ENCODE data around the gene FAM200B.

The FAM200B gene

DNA sequence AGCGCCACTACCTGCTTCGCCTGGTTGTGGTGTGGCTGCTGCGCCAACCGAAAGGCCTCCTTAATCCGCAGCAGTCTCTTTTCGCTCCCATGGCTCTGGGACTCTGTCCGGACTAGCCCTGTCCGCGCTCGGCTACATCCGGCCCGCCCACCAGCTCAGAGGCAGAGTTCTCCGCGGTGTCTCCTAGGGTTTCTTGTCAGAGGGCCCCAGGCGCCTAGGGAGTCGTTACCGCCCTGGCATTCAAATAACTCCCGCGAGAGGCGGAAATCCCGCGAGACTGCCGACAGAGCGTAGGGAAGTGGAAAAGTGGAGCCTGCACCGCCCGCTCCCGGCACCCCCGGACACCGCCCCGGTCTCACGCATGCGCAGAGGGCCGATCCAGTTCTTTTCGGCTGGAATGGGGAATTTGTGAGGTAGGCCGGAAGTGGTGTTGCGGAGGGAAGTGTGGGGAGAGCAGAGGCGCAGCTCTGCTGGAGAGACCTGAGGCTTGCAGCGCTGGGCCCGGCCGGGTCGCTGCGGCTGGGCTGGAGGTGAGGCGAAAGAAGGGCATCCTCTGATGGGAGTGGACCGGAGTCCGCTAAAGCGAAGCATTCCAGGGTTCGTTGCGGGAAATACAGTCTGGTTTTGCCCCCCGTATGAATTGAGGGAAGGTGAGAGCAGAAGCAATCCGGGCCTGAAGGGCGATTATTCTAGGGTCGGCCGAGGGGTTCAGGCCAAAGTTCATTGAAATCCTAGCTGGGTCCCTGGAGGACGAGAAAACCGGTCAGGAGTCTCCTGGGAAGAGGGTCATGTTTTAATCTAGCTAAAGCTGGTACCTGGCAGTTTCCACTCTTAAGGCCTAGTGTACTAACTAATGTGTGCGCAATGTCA is at the start of gene FAM200B:
TSS of gene FAM200B (plus strand) at position 456 of the 870 bp plus-strand sequence. CDS start 5,151 bp downstream, outside the sequence.
- peak; percentile 98 for DNase-seq

DNA sequence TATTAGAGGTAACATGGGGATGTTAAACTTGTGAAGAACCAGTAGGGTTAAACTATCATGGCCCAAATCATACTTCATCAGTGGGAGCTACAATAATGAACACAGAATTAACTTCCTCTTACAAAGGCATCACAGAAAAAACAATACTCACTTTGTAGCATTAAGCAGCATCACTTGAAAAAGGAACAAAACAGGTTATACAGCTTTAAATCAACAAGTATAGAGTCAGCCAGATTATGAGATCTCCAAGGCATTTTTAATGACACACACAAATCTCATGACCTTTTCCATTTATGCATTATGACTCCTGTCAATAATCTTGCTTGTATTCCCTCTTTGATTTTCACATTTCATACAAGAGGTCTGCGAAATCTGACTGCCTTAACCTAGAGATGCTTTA is 44.8 kb upstream of the FAM200B start:
- DNase-seq: no peak

DNA sequence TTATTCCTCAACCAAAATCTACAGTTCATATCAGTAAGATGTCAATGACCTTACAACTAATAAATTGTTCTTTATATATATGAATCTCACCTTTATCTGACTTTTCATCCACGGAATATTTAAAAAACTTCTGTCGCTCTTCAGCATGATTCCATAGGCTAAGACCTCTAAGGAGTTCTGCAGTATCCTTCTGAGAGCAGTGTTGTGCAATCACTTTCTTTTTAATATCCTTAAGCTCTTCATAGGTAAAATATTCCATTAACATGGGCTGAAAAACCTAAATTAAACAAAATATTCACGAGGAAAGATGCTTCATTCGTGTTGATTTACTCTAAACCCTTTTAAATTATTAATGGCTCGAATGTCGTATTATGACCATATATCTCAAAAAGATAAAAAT is 43.2 kb upstream of the FAM200B start:
- DNase-seq: no peak

DNA sequence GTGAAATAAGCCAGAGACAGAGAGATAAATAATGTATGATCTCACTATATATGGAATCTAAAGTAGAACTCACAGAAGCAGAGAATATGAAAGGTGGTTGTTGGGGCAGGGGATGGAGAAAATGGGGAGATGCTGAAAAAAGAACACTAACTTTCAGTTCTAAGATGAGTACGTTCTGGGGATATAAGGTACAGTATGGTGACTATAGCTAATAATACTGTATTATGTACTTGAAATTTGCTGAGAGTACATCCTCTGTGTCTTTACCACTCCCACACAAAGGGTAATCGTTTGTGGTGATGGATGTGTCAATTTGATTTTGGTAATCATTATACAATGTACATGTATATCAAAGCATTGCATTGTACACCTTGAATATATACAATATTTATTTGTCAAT is 33.0 kb upstream of the FAM200B start:
- DNase-seq: no peak

DNA sequence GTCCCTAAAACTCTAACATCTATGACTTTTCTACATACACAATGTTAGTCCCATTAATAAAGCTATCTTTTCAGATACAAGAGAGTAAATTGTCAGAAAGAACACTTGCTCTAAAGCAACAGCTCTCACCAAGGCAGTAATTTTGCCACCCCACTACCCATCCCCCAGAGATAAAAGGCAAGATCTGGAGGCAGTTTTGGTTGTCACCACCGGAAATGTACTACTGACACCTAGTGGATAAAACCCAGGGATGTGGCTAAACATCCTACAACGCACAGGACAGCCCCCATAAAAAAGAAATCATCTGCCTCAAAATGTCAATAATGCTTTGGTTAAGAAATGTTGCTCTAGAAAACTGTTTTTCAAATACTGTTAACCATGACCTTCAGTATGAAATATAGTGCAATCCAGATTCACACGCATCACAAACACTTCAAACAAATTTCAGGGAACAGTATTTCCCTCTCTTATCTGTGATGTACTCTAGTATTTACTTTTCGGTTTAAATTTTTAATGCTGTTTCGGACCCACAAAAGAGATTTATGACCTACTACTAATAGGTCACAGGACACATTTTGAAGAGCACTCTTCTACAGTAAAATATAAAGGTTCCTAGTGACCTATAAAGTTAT is 31.6 kb upstream of the FAM200B start:
- DNase-seq: peak; percentile 50

DNA sequence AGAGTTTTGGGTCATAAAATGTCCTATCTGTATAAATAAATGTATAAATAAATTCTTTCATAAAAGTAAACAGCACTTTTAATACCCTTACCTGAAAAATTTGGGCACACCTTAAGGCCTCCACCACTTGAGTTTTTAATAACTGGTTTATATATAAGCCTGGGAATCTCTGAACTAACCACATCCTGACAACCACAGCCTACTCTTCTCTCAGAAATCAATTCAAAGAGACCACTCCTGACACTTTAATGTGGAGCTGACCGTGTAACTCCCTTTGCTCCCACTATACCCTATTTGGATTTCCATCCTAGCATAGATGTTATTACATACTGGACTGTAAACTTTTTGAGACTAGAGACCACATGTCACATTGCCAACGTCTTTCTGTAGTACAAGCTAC is 30.0 kb upstream of the FAM200B start:
- DNase-seq: no peak

DNA sequence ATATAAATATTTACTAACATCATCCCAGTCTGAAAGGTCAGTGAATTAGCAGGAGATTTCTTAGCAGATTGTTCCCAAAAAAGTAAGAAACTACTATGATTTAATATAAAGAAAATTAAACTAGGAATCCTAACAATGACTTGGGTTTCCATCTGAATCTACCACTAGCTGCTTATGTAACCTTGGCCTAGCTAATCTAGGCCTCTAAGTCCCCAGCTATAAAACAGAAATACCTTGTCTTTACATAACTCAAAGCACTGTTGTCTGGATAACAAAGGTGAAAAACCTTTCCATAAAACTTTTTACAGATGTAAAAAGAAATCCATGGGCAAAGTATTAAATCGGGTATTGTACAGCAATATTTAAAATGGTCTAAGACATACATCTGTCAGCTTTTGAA is 29.4 kb upstream of the FAM200B start:
- DNase-seq: no peak

DNA sequence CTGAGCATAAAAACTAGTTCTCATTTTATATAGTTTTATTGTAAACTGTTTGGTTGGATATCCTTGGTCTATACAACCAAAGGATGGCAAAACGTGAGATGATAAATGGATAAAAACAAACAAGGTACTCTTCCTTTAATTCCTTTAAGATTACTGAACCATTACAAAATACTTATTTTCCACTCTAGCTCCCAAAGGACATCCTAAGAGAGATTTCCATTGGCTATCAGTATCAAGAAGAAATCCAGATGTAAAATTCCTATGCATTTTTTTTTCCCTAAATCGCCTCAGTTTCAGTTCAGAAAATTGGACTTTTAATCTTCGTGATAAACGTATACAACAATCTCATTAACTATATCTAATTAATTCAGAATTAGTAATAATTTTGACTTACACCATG is 28.8 kb upstream of the FAM200B start:
- no peak for DNase-seq

DNA sequence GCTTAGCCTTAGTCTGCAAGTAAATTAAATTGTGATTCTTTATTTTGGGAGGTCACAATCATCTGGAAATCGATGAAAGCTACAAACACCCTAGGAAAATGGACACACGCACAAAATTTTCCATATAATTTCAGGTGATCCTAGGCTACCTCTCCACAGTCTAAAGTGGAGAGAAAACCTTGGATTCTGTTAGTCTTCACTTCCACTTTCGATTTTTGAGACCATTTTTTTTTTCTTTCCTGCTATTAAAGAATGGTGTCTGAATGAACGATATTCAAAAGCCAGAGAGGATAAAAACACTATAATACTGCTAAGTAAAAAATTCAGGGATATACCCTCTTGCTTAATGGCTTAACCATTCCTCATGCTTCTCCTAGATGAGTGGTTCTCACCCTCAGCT is 28.2 kb upstream of the FAM200B start:
- DNase-seq: no peak

DNA sequence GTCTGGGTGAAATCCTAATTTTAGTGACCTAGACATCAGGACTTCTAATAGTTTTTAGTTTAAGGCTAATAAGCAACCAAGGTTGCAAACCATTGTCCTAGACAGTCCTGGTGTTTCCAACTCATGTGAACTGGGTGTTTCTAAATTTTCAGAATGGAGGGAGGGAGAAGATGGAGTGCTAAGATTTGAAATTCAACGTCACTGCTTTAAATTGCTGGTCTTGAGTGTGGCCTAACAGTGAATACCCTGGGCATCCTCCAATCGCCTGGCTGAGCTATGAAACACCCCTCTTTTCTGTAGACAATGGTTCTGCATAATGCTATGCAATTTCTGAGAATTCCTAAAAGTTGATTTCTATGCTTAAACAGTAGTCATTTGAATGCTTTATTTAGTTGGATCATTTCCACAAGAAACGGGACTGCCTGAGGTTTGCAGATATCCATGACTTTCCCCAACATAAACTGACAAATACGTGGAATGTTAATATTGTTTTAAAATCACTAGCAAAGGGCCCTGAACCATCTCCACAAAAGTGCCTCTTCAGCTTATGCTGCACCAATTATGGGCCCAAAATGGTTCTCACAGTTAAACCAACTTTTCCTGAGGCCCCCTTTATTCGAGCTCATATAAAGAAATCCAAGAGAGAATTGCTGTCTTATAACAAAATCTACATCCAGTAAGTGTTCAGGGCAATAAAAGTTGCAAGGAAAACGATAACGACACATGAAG is 27.6 kb upstream of the FAM200B start:
- DNase-seq: no peak

DNA sequence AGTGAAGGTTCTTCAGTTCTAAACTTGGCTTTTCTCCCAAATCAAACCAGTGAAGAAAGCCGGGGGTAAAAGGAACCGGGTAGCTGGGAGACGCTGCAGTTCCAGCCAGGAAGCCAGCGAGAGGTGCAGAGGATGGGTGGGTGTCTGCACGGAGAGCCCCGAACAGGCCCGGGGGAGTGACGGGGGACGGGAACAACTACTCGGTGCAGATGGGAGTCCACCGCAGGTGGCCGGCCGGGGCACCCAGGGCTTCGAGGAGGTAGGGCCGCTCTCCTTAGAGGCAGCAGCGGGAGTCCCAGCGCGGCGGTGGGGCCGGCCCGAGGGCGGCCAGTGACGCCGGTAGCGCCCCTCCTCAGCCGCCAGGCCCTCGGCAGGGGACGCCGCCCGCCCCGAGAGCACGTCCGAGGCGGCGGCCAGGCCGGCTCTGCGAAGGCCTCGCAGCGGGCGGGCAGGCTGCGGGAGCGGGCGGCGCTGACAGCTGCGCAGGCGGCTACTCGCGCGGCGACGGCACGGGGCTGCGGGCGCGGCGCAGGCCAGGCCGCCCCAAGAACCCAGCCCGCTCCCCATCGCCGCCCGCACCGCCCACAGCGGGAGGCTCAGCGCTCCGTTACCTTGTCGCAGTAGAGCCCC is 26.9 kb upstream of the FAM200B start:
- DNase-seq: peak; percentile 34

DNA sequence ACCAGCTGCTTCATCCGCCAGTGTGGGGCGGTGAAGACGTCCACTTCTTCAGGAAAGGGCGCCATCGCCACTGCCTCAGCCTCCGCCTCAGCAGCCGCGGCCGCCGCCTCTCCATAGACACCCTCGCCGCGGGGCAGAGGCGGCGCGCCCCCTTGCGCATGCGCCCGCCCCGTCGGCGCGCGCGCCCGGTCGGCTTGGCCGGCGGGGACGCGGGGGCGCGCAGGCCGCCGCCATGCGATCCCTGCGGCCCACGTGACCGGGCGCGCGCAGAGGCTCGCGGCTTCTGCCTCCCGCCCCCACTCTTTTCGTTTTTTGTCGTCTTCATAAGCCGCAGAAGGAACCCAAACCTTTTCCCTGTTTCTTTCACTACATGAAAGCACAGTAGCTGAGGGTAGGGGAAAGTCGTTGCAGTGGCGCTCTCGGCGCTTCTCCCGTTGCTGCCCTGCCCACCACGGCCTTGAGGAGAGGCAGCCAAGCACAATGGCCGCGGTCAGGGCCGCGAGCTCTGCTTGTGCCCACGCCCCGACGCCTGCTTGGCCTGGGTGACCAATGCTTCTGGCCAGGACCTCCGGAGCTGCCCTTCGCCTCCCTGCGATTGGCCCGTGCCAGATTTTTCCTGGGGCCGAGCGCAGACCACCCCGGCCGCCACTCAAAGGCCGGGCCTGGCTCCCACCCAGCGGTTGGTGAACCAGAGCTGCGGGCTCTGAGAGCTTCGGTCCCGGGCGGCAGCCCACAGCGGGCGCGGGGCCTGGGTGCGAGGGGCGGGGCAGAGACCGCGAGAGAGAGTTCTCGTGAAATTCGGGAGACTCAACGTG is 26.2 kb upstream of the FAM200B start, which contains the start of gene FBXL5:
TSS of gene FBXL5 (minus strand) at position 135 of the 815 bp plus-strand sequence. CDS start at position 65, 70 bp downstream.
- DNase-seq: peak; percentile 82

DNA sequence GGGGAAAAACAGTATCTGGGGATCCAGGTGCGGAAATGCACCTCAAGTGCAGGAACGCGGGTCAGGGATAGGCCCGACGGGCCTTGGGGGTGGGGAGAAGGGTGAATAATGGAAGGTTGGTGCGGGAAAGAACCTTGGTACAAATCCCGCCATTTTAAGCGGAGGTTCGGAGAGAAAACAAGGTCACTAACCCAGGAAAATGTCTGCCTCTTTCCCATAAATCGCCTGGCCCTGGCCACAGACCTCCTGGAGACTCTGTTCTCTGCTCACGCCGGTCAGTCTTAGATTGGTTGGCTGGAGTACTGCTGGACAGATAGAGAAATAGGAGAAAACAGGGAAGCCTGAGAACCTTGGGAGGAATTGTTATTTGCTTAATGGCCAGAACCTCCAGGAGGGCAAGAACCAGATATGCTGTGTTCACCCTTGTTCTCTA is 25.6 kb upstream of the FAM200B start:
- DNase-seq: no peak

DNA sequence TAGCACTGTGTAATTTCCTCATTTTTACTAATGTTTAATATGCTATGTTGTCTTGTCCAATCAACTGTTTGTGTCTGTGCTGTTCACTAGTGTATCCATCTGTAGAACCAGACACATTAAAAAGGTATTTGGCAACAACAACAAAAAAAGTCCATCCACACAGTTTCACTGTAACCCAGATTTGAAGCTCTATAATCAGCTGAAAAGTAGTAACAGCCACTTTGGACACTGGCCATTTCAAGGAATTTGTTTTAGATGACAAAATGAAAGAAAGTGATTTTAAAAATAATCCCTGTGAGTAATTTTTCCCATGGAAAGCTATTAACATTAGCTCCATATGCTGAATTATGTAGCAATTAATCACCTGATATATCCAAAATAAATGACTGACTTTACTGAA is 24.3 kb upstream of the FAM200B start:
- no peak for DNase-seq

DNA sequence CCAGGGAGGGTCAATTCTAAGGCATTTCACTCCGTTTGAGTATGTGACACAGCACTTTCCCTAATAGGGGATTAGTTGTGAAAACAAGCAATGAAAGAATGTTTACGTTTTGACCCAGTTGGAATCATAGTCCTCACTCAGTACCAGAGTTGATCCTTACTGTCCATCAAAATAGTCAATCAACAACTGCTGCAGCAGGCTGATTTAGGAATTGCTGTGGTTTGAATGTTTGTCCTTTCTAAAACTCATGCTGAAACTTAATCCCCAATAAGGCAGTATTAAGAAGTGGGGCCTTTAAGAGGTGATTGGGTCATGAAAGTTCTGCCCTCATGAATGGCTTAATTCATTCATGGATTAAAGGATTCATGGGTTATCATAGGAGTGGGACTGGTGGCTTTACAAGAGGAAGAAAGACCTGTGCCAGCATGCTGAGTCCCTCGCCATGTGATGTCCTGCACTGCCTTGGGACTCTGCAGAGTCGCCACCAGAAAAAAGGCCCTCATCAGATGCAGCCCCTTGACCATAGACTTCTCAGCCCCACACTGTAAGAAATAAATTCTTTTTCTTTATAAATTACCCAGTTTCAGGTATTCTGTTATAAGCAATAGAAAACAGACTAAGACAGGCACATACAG is 23.4 kb upstream of the FAM200B start:
- no peak for DNase-seq

DNA sequence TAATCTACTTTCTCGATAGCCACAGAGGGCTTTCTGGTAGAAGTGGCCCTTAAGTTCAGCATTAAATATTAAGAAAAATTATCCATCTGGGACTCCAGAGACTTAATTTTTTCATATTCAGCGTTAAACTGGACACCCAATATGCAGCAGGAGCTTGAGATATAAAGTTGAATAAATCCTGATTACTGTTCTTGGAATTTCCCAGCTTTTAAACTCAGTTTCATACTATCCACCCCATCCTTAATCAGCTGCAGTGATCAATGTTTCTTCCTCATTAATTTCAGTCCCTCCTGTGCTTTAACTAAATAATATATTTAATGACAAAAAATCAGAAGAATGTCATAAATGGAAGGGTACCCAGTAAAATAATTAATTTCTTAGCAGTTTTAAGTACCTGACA is 22.8 kb upstream of the FAM200B start:
- no peak for DNase-seq

DNA sequence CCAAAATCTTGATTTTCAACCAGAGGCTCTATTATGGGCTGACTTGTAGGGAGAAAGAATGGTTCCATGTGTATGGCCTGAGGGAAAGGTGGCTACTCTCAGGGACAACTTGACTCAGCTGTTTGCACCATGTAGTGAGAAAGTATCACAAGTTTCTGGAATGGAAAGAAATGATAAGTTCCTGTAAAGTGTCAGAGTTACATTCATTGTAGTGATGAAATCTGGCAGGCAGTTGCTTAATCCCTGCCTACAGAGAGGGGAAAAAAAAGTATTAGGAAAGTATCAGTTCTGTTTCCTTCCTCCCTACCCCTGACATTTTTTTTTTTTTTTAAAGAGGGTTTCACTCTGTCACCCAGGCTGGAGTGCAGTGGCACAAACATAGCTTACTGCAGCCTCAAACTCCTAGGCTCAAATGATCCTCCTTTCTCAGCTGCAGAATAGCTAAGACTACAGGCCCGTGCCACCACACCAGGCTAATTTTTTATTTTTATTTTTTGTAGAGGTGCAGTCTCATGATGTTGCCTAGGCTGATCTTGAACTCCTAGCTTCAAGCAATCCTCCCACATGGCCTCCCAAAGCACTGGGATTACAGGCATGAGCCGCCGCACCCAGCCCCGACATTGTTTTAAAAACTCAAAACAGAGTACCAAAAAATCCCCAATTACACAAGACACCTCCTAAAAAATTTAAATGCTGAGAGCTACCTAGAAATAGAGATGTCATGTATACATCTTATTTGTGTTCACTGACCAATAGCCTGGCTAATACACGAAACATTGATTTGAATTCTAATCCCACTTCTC is 21.7 kb upstream of the FAM200B start:
- no peak for DNase-seq

DNA sequence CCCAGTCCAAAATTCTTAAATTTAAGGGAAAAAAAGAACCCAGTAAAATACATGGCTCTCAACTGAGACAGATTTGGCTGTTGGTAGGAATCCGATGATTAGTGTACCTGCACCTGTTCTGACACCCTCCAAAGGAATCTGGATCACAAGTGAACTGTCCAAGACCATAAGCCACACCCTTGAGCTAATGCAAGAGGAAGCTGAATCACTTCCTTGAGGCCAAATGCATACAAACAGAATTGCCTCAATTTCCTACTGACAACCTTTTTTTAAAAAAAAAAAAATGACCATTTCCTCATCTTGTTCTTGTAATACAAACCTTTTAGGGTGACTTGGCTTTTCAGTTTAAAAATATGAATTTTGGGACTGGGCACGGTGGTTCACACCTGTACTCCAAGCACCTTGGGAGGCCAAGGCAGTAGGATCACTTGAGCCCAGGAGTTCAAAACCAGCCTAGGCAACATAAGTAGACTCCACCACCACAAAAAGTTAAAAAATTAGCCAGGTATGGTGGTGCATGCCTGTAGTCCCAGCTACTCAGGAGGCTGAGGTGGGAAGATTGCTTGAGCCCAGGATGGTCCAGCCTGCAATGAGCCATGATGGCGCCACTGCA is 15.8 kb upstream of the FAM200B start:
- no peak for DNase-seq

DNA sequence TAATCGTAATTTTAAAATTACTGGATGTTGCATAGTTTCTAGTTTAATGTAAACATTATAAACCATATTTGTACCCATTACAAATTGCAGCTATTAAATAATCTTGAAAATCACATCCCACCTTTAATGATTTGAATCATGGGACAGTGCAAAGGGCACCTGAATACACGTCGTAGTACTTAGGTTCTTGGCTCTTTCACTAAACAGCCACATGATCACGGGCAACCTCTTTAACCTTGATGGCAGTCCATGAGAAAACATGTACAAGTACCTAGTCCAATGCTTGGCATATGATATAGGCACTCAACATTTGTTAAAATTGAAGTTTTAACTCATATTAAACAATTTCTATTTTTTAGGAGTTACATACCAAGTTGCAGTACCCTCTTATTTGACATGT is 14.6 kb upstream of the FAM200B start:
- DNase-seq: no peak
